A549 (cell line): ENCODE data around the gene NAA30. TPM values are rescaled to one million over a fixed set of nuclear protein-coding genes. Genes with fewer than 3 reads are reported as not detected.
"Not testable (repeated sequence)": the region's sequence is repeated elsewhere in the genome, so short reads cannot be mapped to it uniquely, and the experiment has no call there.

Experiments used
- ATAC-seq, 2 experiments: fragments of 200-7000 bp in 1 of 2; fragments of >200 bp in 1 of 2; cut with Nextera tagmentation in 1 of 2; cut with Tn5 transposase in 1 of 2; 3 replicates each; pipeline versions ENCODE4 v1.8.0 to v1.9.1; 2018 to 2020; ENCODE audit warnings: mild to moderate bottlenecking in 1 of 2, moderate library complexity in 1 of 2
- CTCF ChIA-PET: fragments of 300-600 bp; sonication (Branson Sonifier 250); formaldehyde crosslinking; extraction: SDS; loops from one replicate; lab custom pipeline; 2021; ENCODE audit warnings: antibody characterized with exemption, inconsistent platforms; lab: Yijun Ruan, JAX
- POLR2A ChIA-PET: fragments of 350-600 bp; formaldehyde crosslinking; extraction: SDS; loops from one replicate; lab custom pipeline; 2021; ENCODE audit warnings: antibody characterized with exemption, inconsistent platforms; lab: Yijun Ruan, JAX
- DNase-seq, 2 experiments: peaks; one replicate each; pipeline versions ENCODE4 v3.0.0 to v3.0.0-alpha.2; 2011 to 2016; ENCODE audit warnings: low read depth in 1 of 2, low spot score in 1 of 2
- FAIRE-seq: peaks from 2 replicates; lab custom pipeline; 2011; peaks lifted over from hg19 to GRCh38; lab: Jason Lieb, UNC
- H3K27ac ChIP-seq, 2 experiments: fragments of >200 bp; sonication (Bioruptor Twin); formaldehyde crosslinking; 3 replicates each; pipeline ENCODE4 v1.5.1; 2016 to 2017
- H3K4me1 ChIP-seq: fragments of >200 bp; sonication (Bioruptor Twin); formaldehyde crosslinking; 3 replicates; pipeline ENCODE4 v1.6.1; 2016
- H3K4me2 ChIP-seq: fragments of >200 bp; sonication (Bioruptor Twin); formaldehyde crosslinking; 3 replicates; pipeline ENCODE4 v1.6.1; 2016
- H3K4me3 ChIP-seq: fragments of >200 bp; sonication (Bioruptor Twin); formaldehyde crosslinking; 3 replicates; pipeline ENCODE4 v1.5.1; 2016
- H3K9me3 ChIP-seq: fragments of >200 bp; sonication (Bioruptor Twin); formaldehyde crosslinking; 3 replicates; pipeline ENCODE4 v1.6.1; 2016
- BHLHE40 ChIP-seq: IDR thresholded peaks from 2 replicates; pipeline ENCODE4 v1.6.1; 2012; ENCODE audit warnings: low read depth, low read length, inconsistent platforms
- CEBPB ChIP-seq, 2 experiments: fragments of >200 bp in 1 of 2; sonication (Bioruptor Twin) in 1 of 2; formaldehyde crosslinking in 1 of 2; IDR thresholded peaks; 2 replicates each; pipeline ENCODE4 v1.6.1; 2012 to 2016
- CHD2 ChIP-seq: fragments of 150-350 bp; IDR thresholded peaks from 2 replicates; pipeline ENCODE4 v1.6.1; 2014; ENCODE audit warnings: low read length; ENCODE audit not compliant: partially characterized antibody
- ESRRA ChIP-seq: fragments of 150-350 bp; IDR thresholded peaks from 2 replicates; pipeline ENCODE4 v1.6.1; 2014; ENCODE audit warnings: mild to moderate bottlenecking, low read length, borderline replicate concordance
- FOSL2 ChIP-seq, 2 experiments: fragments of 450-650 bp in 1 of 2; fragments of >200 bp in 1 of 2; sonication (Bioruptor Twin) in 1 of 2; formaldehyde crosslinking; IDR thresholded peaks; 2 replicates each; pipeline versions ENCODE4 v1.5.0 to v1.6.1; 2016 to 2020; ENCODE audit warnings: mild to moderate bottlenecking in 1 of 2, moderate library complexity in 1 of 2
- HOXA7 ChIP-seq: fragments of 250-450 bp; sonication (Bioruptor Pico); IDR thresholded peaks from 2 replicates; pipeline ENCODE4 v1.5.0; 2020; ENCODE audit warnings: mild to moderate bottlenecking, moderate library complexity
- JUN ChIP-seq, 2 experiments: fragments of >200 bp; sonication (Bioruptor Twin); formaldehyde crosslinking; IDR thresholded peaks; 2 replicates in 1 of 2; 3 replicates in 1 of 2; pipeline ENCODE4 v1.6.1; 2016 to 2017
- JUNB ChIP-seq: fragments of >200 bp; sonication (Bioruptor Twin); formaldehyde crosslinking; IDR thresholded peaks from 2 replicates; pipeline ENCODE4 v1.6.1; 2016
- MYC ChIP-seq: IDR thresholded peaks from 2 replicates; pipeline ENCODE4 v1.6.1; 2012; ENCODE audit warnings: mild to moderate bottlenecking, inconsistent platforms, low read length, improper control_type of control experiment, borderline replicate concordance
- NFE2L2 ChIP-seq: fragments of 150-350 bp; conservative IDR thresholded peaks from 2 replicates; pipeline ENCODE4 v1.6.1; 2014; ENCODE audit warnings: low read length
- NR3C1 ChIP-seq: fragments of >200 bp; sonication (Bioruptor Twin); formaldehyde crosslinking; IDR thresholded peaks from 3 replicates; pipeline ENCODE4 v1.6.1; 2017
- POLR2A ChIP-seq: IDR thresholded peaks from 2 replicates; pipeline ENCODE4 v1.6.1; 2012; ENCODE audit warnings: mild to moderate bottlenecking, low read length
- RARB ChIP-seq: fragments of 250-450 bp; sonication (Bioruptor Pico); IDR thresholded peaks from 2 replicates; pipeline ENCODE4 v1.8.0; 2021; ENCODE audit warnings: mild to moderate bottlenecking, moderate library complexity
- RFX5 ChIP-seq: fragments of 450-650 bp; IDR thresholded peaks from 2 replicates; pipeline ENCODE4 v1.7.1; 2014; ENCODE audit warnings: antibody characterized with exemption, mild to moderate bottlenecking, moderate library complexity
- TFCP2L1 ChIP-seq: fragments of 250-450 bp; sonication (Bioruptor Pico); IDR thresholded peaks from 2 replicates; pipeline ENCODE4 v1.5.0; 2021; ENCODE audit warnings: mild to moderate bottlenecking
- ZNF302 ChIP-seq: fragments of 250-450 bp; sonication (Bioruptor Pico); IDR thresholded peaks from 2 replicates; pipeline ENCODE4 v1.9.0; 2021; ENCODE audit warnings: inconsistent platforms, mild to moderate bottlenecking, moderate library complexity
- WGBS: methylation state at CpG from one replicate; pipeline ENCODE4 v1.1.6; 2017; ENCODE audit errors: missing lambda C conversion rate; 5-methylcytosine and 5-hydroxymethylcytosine counted together
- polyA plus RNA-seq, 4 experiments: library from polyadenylated mRNA; depleted of rRNA in 3 of 4; stranded (reverse); fragments of >200 nt; fragmentation: RNase III in 1 of 4; extraction: RNeasy Plus Mini Kit Qiagen cat#74134 plus additional on column Dnase treatment in 1 of 4; gene quantifications; 2 replicates in 3 of 4; 3 replicates in 1 of 4; pipeline ENCODE4 v1.2.3, GENCODE V29; 2011 to 2017
- TF ChIP-seq, protein P1 (sequence below): IDR thresholded peaks from 2 replicates; pipeline ENCODE4 v1.6.1; 2012
- TF ChIP-seq, protein P2 (sequence below): fragments of >200 bp; sonication (Bioruptor Twin); formaldehyde crosslinking; IDR thresholded peaks from 3 replicates; pipeline ENCODE4 v1.5.1; 2016
- TF ChIP-seq, protein P3 (sequence below): fragments of 250-450 bp; sonication (Bioruptor Pico); IDR thresholded peaks from 2 replicates; pipeline ENCODE4 v1.5.0; 2021; ENCODE audit warnings: mild to moderate bottlenecking, moderate library complexity, borderline replicate concordance
- TF ChIP-seq, protein P4 (sequence below): fragments of >200 bp; sonication (Bioruptor Twin); formaldehyde crosslinking; IDR thresholded peaks from 3 replicates; pipeline ENCODE4 v1.6.1; 2016
- TF ChIP-seq, protein P5 (sequence below): IDR thresholded peaks from 2 replicates; pipeline ENCODE4 v1.6.1; 2012; ENCODE audit warnings: low read depth, borderline replicate concordance
- TF ChIP-seq, protein P6 (sequence below): fragments of 250-450 bp; sonication (Bioruptor Pico); IDR thresholded peaks from 2 replicates; pipeline ENCODE4 v1.5.0; 2020; ENCODE audit warnings: low read depth, mild to moderate bottlenecking, moderate library complexity

Gene NAA30
- polyA plus RNA-seq, 2 of the 4 experiments (the other 2 are of a cell fraction), result 13.4 to 27.0 TPM

DNA sequence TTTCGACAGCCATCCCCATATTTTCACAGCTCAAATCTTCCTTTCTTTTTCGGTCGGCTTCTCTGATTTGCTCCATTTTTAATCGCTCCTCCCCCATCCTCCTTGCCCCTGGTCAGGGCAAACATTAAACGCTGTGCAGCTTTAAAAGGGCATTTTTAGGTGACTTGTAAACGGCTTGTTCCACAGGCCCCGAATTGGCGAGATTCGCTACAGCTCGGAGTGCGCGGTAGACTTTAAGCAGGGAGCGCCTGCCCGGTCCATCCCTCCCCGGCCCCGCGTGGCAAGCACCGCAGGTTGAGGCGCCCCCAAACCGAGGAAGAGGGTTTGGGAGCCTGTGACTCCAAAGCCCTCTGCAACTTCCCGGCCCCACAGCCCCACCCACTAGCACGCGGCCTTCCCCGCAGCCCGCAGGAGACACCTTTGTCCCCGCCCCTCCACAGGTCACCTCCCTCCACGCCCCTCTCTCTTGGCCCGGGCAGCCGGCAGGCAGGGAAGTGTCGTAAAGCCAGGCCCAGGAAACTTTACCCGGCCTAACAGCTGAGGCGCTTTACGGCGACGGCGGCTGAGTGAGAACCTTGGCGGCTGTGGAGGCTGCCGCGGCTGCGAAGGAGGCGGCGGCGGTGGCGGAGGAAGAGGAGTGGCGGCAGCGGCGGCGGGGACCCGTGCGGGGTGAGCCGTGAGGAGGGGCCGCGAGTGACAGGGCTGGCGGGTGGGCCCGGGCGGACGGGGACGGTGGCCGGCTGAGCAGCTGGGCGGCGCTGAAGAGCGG lies at the start of gene NAA30 (continued):
- no peak for TF ChIP-seq ZNF302 (CRISPR knock-in tag)
- TF ChIP-seq, protein P1, sequence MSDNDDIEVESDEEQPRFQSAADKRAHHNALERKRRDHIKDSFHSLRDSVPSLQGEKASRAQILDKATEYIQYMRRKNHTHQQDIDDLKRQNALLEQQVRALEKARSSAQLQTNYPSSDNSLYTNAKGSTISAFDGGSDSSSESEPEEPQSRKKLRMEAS, result peak; percentile 66; the same call in 1 of the 2 replicates
- TF ChIP-seq, protein P2, sequence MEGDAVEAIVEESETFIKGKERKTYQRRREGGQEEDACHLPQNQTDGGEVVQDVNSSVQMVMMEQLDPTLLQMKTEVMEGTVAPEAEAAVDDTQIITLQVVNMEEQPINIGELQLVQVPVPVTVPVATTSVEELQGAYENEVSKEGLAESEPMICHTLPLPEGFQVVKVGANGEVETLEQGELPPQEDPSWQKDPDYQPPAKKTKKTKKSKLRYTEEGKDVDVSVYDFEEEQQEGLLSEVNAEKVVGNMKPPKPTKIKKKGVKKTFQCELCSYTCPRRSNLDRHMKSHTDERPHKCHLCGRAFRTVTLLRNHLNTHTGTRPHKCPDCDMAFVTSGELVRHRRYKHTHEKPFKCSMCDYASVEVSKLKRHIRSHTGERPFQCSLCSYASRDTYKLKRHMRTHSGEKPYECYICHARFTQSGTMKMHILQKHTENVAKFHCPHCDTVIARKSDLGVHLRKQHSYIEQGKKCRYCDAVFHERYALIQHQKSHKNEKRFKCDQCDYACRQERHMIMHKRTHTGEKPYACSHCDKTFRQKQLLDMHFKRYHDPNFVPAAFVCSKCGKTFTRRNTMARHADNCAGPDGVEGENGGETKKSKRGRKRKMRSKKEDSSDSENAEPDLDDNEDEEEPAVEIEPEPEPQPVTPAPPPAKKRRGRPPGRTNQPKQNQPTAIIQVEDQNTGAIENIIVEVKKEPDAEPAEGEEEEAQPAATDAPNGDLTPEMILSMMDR, result no peak
- TF ChIP-seq JUNB, result no peak
- TF ChIP-seq, protein P3, sequence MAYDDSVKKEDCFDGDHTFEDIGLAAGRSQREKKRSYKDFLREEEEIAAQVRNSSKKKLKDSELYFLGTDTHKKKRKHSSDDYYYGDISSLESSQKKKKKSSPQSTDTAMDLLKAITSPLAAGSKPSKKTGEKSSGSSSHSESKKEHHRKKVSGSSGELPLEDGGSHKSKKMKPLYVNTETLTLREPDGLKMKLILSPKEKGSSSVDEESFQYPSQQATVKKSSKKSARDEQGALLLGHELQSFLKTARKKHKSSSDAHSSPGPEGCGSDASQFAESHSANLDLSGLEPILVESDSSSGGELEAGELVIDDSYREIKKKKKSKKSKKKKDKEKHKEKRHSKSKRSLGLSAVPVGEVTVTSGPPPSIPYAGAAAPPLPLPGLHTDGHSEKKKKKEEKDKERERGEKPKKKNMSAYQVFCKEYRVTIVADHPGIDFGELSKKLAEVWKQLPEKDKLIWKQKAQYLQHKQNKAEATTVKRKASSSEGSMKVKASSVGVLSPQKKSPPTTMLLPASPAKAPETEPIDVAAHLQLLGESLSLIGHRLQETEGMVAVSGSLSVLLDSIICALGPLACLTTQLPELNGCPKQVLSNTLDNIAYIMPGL (CRISPR knock-in tag), result no peak
- no peak for TF ChIP-seq NFE2L2
- TF ChIP-seq ESRRA, result no peak
- TF ChIP-seq TFCP2L1 (CRISPR knock-in tag), result no peak
- TF ChIP-seq BHLHE40, result no peak
- TF ChIP-seq POLR2A, result peak; percentile 54
- 0 out of 2 replicates have a peak, but pooled peaks have one; percentile 20 for TF ChIP-seq MYC
- no peak for TF ChIP-seq HOXA7 (CRISPR knock-in tag)
- TF ChIP-seq FOSL2 (IDR thresholded peaks at IDR 0.05), result no peak
- TF ChIP-seq FOSL2 (CRISPR knock-in tag; IDR thresholded peaks at IDR 0.05), result no peak
- no peak for TF ChIP-seq RFX5
- TF ChIP-seq CEBPB (IDR thresholded peaks at IDR 0.05), result no peak
- TF ChIP-seq, protein P4, sequence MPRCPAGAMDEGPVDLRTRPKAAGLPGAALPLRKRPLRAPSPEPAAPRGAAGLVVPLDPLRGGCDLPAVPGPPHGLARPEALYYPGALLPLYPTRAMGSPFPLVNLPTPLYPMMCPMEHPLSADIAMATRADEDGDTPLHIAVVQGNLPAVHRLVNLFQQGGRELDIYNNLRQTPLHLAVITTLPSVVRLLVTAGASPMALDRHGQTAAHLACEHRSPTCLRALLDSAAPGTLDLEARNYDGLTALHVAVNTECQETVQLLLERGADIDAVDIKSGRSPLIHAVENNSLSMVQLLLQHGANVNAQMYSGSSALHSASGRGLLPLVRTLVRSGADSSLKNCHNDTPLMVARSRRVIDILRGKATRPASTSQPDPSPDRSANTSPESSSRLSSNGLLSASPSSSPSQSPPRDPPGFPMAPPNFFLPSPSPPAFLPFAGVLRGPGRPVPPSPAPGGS, result peak; percentile 69; the same call in 2 of the 3 replicates
- TF ChIP-seq CHD2, result no peak

DNA sequence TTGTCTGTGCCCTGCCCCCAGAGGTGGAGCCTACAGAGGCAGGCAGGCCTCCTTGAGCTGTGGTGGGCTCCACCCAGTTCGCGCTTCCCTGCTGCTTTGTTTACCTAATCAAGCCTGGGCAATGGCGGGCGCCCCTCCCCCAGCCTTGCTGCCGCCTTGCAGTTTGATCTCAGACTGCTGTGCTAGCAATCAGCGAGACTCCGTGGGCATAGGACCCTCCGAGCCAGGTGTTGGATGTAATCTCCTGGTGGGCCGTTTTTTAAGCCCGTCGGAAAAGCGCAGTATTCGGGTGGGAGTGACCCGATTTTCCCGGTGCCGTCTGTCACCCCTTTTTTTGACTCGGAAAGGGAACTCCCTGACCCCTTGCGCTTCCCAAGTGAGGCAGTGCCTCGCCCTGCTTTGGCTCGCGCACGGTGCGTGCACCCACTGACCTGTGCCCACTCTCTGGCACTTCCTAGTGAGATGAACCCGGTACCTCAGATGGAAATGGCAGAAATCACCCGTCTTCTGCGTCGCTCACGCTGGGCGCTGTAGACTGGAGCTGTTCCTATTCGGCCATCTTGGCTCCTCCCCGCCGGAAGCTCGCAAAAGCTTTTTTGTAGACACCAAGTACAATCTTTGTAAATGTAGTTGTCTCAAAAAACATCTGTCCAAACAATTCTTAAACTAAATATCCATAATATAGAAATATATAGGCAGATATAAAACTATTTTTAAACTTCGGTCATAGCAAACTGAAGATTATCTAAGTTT lies 46.7 kb upstream of the NAA30 start:
- H3K27ac ChIP-seq, ATAC-seq, DNase-seq, FAIRE-seq, H3K4me3 ChIP-seq, H3K9me3 ChIP-seq, CTCF ChIA-PET, H3K4me2 ChIP-seq, POLR2A ChIA-PET, H3K4me1 ChIP-seq: not testable (repeated sequence)
- WGBS, result 73% methylated on average over 34 of the region's 34 CpGs

DNA sequence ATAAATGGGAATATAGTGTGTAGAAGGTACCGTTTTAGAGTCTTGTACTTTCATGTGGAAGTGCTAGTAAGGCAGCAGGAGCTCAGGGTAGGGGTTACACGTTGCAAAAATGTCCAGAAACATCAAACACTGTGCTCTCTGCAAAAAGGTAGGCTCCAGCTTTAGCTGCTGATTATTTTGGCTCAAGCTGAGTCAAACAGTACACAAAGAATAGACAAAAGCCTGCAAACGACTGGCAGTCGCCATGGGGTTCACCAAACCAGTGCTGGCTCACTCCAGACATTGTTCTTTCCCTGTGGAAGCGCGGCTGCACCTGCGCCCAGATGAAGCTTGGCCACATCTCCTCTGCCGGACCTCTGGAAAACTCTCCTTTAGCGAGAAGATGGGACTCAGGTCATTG lies 45.3 kb upstream of the NAA30 start:
- Histone ChIP-seq H3K4me1 (peaks cover 22% of the 10 kb centered on the region), H3K27ac (no peak overlapping the region), H3K4me2 (no peak overlapping the region), H3K9me3 (no peaks in the 10 kb centered on the region), H3K4me3 (no peak overlapping the region)
- DNase-seq, result no peak
- FAIRE-seq, result no peak
- 53% methylated on average over 9 of the region's 9 CpGs for WGBS
- ChIA-PET CTCF (interaction anchor here (0.6 to 1.2 kb wide), 3 partner anchors 8 to 575 kb away, joined by 3 to 4 read pairs (median 3); no protein-coding TSS in a partner anchor), POLR2A (no interaction called here)
- no peak for ATAC-seq
- TF ChIP-seq RARB (CRISPR knock-in tag), result no peak
- no peak for TF ChIP-seq NR3C1
- TF ChIP-seq, protein P2, result no peak
- TF ChIP-seq, protein P5, sequence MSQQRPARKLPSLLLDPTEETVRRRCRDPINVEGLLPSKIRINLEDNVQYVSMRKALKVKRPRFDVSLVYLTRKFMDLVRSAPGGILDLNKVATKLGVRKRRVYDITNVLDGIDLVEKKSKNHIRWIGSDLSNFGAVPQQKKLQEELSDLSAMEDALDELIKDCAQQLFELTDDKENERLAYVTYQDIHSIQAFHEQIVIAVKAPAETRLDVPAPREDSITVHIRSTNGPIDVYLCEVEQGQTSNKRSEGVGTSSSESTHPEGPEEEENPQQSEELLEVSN, result no peak
- TF ChIP-seq, protein P6, sequence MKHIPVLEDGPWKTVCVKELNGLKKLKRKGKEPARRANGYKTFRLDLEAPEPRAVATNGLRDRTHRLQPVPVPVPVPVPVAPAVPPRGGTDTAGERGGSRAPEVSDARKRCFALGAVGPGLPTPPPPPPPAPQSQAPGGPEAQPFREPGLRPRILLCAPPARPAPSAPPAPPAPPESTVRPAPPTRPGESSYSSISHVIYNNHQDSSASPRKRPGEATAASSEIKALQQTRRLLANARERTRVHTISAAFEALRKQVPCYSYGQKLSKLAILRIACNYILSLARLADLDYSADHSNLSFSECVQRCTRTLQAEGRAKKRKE (CRISPR knock-in tag), result no peak
- no peak for TF ChIP-seq JUN (IDR thresholded peaks at IDR 0.05)
- TF ChIP-seq, protein P3 (CRISPR knock-in tag), result no peak
